Rectal smooth muscle tissue (tissue), 1 donor: Measurements from ENCODE around the gene AS3MT.

Source experiments
- H3K27ac ChIP-seq: one replicate; pipeline ENCODE4 v1.7.0; 2013; ENCODE audit warnings: low read depth, low read length, inconsistent platforms
- H3K27me3 ChIP-seq: one replicate; pipeline ENCODE4 v1.7.0; 2013; ENCODE audit warnings: low read length; ENCODE audit not compliant: control insufficient read depth, insufficient read depth
- H3K36me3 ChIP-seq: one replicate; pipeline ENCODE4 v1.7.0; 2013; ENCODE audit warnings: low read length; ENCODE audit not compliant: control insufficient read depth, insufficient read depth
- H3K4me1 ChIP-seq: one replicate; pipeline ENCODE4 v1.7.0; 2013; ENCODE audit warnings: low read length; ENCODE audit not compliant: control insufficient read depth, insufficient read depth
- H3K4me3 ChIP-seq: one replicate; pipeline ENCODE4 v1.7.0; 2013; ENCODE audit warnings: low read length
- H3K9ac ChIP-seq: one replicate; pipeline ENCODE4 v1.7.0; 2013; ENCODE audit warnings: low read length

Gene AS3MT

GRCh38 chr10:102931643-102932042 lies 62.4 kb downstream of the AS3MT start:
- H3K36me3 ChIP-seq: peaks cover 3% of the 10 kb centered on the region
- no peaks in the 10 kb centered on the region for H3K4me1 ChIP-seq
- no peak overlapping the region for H3K27ac ChIP-seq
- no peaks in the 10 kb centered on the region for H3K27me3 ChIP-seq
- no peak overlapping the region for H3K4me3 ChIP-seq
- no peak overlapping the region for H3K9ac ChIP-seq

- H3K27me3 ChIP-seq: no peaks in the 10 kb centered on the region
- no peaks in the 10 kb centered on the region for H3K4me1 ChIP-seq
- H3K27ac ChIP-seq: no peak overlapping the region
- no peak overlapping the region for H3K4me3 ChIP-seq
- H3K36me3 ChIP-seq: no peaks in the 10 kb centered on the region
- H3K9ac ChIP-seq: no peak overlapping the region
Measured at GRCh38 chr10:102935505-102935904, 66.2 kb downstream of the AS3MT start.

GRCh38 chr10:102935939-102936605 lies 66.8 kb downstream of the AS3MT start:
- H3K27ac ChIP-seq: no peak overlapping the region
- H3K4me1 ChIP-seq: no peaks in the 10 kb centered on the region
- H3K9ac ChIP-seq: no peak overlapping the region
- H3K36me3 ChIP-seq: no peaks in the 10 kb centered on the region
- H3K27me3 ChIP-seq: no peaks in the 10 kb centered on the region
- H3K4me3 ChIP-seq: no peak overlapping the region

- Histone ChIP-seq H3K4me1 (no peaks in the 10 kb centered on the region), H3K36me3 (no peaks in the 10 kb centered on the region), H3K9ac (no peak overlapping the region), H3K27me3 (no peaks in the 10 kb centered on the region), H3K4me3 (no peak overlapping the region), H3K27ac (no peak overlapping the region)
Measured at GRCh38 chr10:102941401-102941800, 72.1 kb downstream of the AS3MT start.

- Histone ChIP-seq H3K27ac (no peak overlapping the region), H3K4me3 (no peak overlapping the region), H3K4me1 (no peaks in the 10 kb centered on the region), H3K36me3 (no peaks in the 10 kb centered on the region), H3K9ac (no peak overlapping the region), H3K27me3 (no peaks in the 10 kb centered on the region)
Measured at GRCh38 chr10:102945449-102945848, 76.2 kb downstream of the AS3MT start.

GRCh38 chr10:102945962-102946361 lies 76.7 kb downstream of the AS3MT start:
- Histone ChIP-seq H3K9ac (no peak overlapping the region), H3K27me3 (no peaks in the 10 kb centered on the region), H3K36me3 (no peaks in the 10 kb centered on the region), H3K4me1 (no peaks in the 10 kb centered on the region), H3K4me3 (no peak overlapping the region), H3K27ac (no peak overlapping the region)

GRCh38 chr10:102946992-102947391 lies 77.7 kb downstream of the AS3MT start:
- no peaks in the 10 kb centered on the region for H3K4me1 ChIP-seq
- H3K36me3 ChIP-seq: no peaks in the 10 kb centered on the region
- H3K27me3 ChIP-seq: no peaks in the 10 kb centered on the region
- H3K4me3 ChIP-seq: no peak overlapping the region
- no peak overlapping the region for H3K9ac ChIP-seq
- H3K27ac ChIP-seq: no peak overlapping the region

- Histone ChIP-seq H3K4me3 (no peak overlapping the region), H3K4me1 (no peaks in the 10 kb centered on the region), H3K36me3 (no peaks in the 10 kb centered on the region), H3K27ac (no peak overlapping the region), H3K9ac (no peak overlapping the region), H3K27me3 (no peaks in the 10 kb centered on the region)
Measured at GRCh38 chr10:102948176-102948575, 78.9 kb downstream of the AS3MT start.

GRCh38 chr10:102948786-102949185 lies 79.5 kb downstream of the AS3MT start:
- Histone ChIP-seq H3K27me3 (no peaks in the 10 kb centered on the region), H3K9ac (no peak overlapping the region), H3K4me3 (no peak overlapping the region), H3K36me3 (no peaks in the 10 kb centered on the region), H3K4me1 (no peaks in the 10 kb centered on the region), H3K27ac (no peak overlapping the region)

GRCh38 chr10:102949916-102950315 lies 80.6 kb downstream of the AS3MT start:
- no peak overlapping the region for H3K27ac ChIP-seq
- no peaks in the 10 kb centered on the region for H3K4me1 ChIP-seq
- no peaks in the 10 kb centered on the region for H3K27me3 ChIP-seq
- no peaks in the 10 kb centered on the region for H3K36me3 ChIP-seq
- no peak overlapping the region for H3K9ac ChIP-seq
- H3K4me3 ChIP-seq: no peak overlapping the region

GRCh38 chr10:102951316-102951715 lies 82.0 kb downstream of the AS3MT start:
- no peak overlapping the region for H3K9ac ChIP-seq
- H3K4me3 ChIP-seq: no peak overlapping the region

More at GRCh38 chr10:102951316-102951715, 82.0 kb downstream of the AS3MT start:
- Histone ChIP-seq H3K36me3 (no peaks in the 10 kb centered on the region), H3K4me1 (no peaks in the 10 kb centered on the region), H3K27me3 (no peaks in the 10 kb centered on the region), H3K27ac (no peak overlapping the region)
